IPS-NIHi7 (cell line): Measurements from ENCODE around the gene NEO1.
A peak's percentile ranks its signal among the peaks of the same experiment; 100 is the strongest.
"Not testable (repeated sequence)": the region's sequence is repeated elsewhere in the genome, so short reads cannot be mapped to it uniquely, and the experiment has no call there.

Experiments used
- DNase-seq: peaks from one replicate; pipeline ENCODE4 v3.0.0; 2012; ENCODE audit warnings: mixed read lengths; ENCODE audit errors: extremely low spot score

NEO1 gene

DNA sequence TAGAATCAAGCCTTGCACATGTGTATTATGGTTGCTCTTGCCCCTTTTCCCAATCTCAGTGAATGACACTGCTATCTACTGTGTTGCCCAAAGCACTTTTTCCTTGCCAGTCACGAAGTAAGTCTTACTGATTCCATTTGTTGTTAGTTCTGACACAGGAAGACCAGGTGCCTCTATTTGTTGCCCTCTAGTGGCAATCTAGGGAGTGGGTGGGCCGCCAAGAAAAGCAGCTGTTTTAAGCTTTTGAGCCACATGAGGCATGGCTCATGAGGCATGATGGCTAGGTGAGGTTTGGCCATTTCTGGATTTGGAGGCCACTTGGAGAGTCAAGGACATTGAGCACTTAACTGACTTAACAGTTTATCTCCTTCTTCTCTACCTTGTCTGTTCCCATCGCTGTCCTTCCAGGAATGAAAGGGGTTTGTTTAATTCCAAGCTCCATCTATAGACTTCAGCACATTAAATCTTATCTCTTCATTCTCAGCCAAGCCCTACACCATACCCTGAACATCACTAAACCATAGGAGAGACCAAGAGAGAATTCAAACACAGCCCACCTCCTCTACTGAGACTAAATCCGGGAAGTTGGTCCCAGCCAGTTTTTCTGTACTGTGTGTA is 213.4 kb downstream of the NEO1 start:
- peak; percentile 85 for DNase-seq

DNA sequence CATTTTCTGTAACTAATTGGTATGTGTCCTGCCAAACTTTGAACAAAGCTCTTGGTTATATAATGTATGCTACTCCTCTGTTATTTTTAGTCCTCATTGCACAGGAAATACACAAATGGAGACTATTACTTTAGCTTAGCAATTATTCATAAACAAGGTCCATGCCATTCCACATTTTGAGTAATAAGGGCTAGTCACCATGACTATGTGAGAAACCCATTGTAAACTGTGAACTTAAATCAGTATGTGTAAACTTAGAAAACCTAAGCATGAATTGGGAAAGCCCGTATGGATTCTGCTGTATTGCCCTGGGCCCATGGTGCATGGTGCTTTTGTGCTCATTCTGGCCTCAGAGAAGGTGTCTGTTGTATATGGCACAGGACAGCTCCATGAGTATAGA is 216.2 kb downstream of the NEO1 start:
- no peak for DNase-seq

DNA sequence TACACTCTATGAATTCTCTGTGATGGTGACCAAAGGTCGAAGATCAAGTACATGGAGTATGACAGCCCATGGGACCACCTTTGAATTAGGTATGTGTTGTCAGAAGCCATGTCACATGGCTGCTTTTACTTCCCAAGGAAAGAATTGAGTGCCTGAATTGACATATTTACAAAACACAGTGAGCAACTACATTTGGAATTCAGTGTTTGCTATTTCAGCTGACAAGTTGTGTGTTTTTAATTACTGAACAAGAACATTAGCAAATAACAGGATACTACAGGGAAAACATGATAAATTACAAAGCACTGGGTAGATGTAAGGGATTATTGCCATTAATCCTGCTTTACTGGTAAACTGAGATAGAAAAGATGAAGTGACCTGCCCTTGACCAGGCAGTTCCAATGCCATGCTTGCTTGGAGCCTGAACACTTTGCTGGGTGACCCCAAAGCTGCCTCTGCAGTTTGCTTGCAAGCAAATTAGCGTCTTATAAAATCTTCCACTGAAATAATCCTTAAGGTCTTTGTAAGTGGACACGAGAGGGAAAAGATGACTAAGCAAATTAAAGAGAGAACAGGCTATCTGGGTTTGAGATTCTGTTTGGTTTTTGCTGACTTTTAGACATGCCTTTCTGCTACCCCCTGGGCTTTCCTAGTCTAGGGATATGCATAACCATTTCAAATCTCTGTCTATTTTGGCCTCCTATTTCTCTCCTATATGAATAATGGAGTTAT is 218.3 kb downstream of the NEO1 start:
- DNase-seq, result no peak

DNA sequence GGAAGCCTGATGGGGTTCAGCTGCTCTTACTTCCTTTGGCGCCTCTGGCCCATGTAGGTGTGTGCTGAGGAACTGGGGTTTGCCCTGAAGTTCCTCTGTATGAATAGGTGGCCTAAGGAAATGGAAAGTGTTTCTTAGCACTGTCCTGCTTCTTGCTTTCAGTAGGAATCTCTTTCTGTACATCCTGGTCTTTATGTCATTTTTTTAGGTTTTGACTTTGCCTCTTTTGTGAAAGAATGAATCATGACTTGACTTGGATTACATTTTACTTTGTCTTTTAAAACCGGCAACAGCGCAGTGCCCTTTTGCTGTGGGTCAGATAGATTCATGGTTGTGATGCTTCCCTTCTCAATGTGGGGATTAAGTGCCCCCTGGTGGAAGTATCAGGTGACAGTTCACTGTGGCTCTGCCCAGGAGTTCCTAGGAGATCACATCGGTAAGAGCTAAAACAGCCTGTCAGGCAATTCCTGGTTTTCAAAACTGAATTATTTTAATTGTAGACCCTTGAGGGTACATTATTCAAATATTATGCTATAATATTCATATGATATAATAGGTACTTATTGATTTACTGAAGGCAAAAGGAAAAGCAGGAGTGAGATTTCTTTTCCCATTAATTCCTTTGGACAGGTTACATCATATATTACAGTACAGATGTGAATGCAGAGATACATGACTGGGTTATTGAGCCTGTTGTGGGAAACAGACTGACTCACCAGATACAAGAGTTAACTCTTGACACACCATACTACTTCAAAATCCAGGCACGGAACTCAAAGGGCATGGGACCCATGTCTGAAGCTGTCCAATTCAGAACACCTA is 221.1 kb downstream of the NEO1 start:
- DNase-seq, result peak; percentile 79

DNA sequence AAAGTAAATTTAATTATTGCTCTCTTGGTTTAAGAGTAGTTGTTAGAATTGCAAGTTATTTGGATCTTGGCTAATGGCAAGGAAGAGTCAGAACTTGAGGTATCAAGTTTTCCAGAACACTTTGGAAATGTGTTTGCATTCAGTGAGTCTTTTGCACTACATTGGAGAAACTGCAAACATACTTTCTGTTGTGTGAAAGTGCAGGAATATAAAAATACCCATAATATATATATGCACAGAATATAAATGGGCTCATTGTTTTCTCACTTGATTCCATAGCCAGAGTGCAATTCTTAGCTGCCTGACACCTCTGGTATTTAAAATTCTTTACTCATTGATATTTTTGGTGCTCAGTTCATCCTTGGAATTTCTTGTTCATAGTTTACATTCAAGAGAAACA is 223.6 kb downstream of the NEO1 start:
- DNase-seq, result no peak

DNA sequence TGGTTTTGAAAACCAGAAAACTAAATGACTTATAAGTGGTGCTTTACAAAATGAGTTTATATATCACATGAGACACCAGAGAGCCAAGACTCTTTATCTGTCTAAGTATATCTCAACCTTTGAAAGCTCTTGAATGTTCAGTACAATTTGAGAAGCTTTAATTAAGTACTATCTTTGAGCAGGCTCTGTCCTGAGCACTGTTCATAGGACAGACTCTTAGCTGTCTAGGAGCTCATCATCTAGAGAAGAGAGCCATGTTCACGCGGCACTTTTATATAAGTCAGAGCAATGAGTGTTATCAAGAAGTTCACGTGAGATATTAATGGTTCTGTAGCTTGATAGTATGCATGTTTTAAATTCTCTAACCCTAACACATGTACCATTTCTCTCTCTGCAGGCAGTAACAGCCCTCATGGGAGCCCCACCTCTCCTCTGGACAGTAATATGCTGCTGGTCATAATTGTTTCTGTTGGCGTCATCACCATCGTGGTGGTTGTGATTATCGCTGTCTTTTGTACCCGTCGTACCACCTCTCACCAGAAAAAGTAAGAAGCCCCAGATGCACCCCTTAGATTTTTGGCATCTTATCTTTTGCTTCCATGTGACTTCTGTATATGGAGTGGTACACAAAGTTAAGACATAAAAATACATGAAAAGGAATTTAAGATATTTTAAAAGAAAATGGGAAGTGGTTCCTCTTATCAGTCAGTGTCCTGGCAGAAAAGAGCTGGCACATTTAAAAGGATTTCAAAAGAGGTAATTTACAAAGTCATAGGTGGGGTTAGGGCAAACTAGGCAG is 230.5 kb downstream of the NEO1 start:
- no peak for DNase-seq

DNA sequence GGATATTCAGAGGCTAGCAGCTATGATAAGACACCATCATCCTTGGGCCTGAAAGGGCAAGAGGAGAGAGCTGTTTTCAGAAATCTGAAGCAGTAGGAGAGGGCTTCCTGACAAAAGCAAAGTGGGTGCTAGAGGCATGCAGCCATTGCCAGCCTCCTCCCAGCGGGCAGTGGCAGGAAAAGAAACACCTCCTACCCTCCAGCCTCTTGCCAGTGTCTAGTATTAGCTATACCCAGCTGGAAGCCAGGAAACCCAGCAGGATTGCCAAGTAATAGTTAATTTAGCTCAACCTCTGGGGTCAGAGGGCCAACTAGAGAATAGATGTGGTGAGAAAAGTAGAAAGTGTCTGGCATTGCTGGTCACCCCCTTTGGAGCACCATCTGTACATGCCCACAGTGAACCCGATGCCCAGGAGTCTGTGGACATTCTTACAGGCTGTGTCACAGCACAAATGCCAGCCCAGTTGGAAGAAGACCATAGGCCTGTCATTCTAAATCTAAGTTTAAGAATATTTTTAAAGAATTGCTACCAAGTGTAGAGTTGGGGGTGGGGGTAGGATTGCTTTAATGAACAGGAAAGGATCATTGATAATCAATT is 231.2 kb downstream of the NEO1 start:
- DNase-seq, result no peak

DNA sequence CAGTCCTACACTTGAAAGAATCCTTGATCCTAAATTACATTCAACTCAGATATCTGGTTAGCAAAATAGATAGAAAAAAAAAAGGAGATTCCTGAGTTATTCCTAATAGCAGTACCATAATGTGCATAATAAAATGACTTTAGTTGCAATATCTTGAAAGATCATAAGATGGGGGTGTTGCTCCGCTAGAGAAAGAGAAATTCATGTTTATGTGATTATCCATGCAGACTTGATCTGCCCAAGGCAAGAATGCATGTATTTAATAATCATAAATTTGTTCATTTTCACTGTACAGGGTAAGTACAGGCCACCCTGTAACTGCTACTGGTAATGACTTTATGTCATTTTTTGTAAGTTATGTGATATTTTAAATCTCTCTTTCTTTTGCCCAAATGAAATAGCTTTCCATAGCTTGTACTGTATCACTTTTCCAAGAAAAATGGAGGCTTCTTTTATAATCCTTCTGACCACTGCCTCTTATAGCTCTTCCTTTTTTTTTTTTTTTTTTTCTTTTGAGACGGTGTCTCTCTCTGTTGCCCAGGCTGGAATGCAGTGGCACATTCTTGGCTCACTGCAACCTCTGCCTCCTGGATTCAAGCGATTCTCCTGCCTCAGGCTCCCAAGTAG is 231.9 kb downstream of the NEO1 start:
- DNase-seq, result no peak

DNA sequence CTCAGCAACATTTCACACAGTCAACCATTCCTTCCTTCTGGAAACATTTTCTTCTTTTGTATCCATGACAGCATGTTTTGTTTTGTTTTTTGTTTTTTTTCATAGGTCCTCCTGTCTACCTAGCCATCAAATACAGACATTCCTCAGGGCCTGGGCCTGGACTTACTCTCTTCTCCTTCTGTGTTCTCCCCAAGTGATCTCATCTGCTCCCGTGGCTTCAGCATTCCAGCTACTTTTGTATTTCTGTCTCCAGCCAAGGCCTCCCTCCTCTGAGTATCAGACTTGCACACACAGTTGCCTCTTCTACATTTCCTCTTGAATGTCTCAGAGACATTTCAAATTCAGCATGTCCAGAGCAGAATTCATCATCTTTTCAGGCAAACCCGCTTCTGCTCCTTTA is 234.0 kb downstream of the NEO1 start:
- DNase-seq, result no peak

DNA sequence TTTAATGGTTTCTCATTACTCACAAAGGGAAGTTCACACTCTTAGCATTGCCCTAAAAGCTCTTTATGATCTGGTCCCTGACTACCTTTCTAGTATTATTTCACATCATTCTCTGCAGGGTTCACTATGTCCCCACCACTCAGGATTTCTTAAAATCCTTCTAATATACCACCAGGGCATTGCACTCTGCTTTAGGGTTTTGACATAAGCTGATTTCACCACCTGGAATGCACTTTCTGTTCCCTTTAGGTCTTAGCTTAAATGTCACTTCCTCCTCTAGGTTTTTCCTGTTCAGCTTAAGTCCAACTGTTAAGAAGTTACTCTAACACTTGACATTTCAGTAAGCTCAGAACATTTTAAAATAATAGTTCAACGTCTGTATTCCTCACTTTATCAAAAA is 234.8 kb downstream of the NEO1 start:
- no peak for DNase-seq

DNA sequence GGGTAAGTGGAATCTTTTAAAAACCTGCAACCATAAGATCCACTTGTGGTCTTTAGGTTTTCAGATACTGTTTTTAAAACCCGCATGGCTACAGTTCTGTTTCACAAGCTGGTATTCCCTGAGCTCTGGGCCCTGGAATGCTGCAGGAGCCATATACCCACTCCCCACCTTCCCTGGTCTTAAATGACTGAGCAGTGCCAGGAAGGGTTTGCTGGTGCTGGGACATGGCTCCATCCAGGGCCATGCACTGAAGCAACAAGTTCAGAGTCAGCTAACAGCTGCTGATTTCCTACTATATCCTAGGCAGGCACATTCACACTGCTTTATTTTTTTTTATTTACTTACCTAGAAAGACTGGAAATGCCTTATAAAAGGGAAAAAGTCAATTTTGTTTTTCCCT is 239.2 kb downstream of the NEO1 start:
- no peak for DNase-seq

DNA sequence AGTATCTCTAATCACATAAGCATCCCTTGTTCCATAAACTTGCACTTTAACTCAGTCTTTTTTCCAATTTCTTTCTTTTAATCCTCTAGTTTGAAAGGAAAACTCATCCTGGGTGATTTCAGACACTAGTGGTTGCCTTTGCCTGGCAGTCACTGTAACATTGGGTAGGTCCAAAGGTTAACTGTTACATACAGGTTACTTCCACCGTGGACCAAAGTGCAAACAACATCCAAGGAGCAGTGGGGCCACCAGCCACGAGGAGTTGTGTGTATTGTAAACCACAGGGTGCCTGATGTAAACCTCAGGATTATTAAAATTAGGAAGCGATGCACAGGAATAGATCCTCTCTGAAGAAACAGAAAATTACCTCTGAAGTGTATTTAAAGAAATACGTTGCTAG is 241.5 kb downstream of the NEO1 start:
- DNase-seq, result no peak

DNA sequence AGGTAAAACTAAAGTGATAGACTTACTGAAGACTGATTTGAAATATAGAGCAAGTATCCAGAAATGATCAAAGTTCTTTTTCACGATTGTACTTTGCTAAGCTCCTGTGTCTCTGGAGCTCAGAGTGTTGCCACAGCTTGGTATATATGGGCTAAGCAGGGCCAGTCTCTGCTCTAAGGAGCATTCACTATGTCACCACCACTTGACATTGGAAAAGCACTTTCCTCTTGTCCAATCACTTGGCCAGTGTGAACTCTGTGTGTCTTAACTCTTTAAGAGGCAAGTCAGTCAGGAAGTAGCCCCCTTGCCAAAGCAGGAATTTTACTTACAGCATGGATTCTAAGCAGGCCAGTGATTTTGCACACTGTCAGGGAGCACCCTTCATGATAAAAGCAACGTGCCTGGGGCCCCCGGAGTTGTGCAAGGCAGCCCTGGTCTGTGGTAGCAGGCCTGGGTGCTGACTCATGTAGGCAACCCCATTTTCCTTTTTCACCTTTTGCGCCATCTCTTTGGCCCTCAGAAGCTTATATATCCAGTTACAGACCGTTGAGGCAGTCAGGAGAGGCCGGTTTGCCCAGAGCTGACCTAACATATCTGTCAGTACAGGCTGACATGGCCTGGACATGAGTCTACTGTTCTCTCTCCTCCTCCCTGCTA is 243.5 kb downstream of the NEO1 start:
- no peak for DNase-seq

DNA sequence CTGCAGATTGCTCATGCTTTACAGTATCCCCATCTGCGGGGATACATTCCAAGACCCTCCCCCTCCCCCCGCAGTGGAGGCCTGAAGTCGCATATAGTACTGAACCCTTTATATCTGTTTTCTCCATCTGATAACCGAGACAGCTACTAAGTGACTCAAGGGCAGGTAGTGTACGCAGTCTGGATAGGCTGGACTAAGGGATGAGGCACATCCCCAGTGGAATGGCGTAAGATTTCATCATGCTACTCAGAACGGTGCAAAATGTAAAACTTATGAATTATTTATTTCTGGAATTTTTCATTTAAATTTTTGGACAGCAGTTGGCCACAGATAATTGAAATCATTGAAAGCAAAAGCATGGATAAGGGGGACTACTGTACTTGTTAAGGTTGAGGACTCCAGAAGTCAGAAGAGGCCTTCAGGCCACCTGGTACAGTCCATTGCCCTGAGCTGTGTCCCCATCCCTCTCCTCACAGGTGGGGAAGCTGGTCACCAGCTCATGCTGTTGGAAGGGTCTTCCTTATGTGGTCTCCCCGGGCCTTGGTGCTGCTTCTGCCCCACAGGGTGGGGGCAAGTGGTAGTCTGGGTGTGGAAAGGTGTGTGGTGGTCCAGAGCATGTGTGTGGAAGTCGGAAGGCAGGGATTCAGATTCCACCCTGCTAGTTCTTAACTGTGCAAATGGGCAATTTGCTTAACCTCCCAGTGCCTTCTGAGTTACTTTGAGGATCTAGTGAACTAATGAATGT is 244.5 kb downstream of the NEO1 start:
- no peak for DNase-seq

DNA sequence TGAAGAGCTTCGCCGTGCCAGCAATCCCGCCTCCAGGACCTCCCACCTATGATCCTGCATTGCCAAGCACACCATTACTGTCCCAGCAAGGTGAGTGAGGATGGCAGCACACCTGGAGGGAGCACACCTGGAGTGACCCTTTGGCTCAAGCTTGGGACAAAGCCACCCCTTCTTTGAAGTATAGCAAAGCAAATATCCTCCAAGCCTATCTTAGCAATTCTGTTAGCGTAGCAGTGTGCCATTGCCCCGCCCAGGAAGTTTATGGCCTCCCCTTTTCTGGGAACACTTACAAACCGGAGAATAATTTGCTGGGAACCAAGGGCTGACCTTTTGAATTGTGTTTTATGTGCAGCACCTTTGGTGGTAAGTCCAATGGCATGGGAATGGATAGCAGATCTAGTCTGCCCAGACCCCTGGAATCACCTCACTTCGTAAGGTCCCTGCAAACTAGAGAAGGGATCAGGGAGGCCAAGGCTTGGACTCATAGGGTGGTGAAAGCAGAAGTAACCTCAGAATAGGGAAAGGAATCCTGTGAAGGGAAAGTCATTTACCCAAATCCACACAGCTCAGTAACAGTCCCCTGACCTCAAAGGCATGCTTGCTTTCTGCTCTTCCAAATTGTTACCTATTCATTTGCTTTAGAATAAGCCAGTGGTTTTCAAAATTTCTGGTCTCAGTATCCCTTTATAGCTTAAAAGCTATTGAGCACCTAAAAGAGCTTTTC is 246.4 kb downstream of the NEO1 start:
- DNase-seq, result no peak

DNA sequence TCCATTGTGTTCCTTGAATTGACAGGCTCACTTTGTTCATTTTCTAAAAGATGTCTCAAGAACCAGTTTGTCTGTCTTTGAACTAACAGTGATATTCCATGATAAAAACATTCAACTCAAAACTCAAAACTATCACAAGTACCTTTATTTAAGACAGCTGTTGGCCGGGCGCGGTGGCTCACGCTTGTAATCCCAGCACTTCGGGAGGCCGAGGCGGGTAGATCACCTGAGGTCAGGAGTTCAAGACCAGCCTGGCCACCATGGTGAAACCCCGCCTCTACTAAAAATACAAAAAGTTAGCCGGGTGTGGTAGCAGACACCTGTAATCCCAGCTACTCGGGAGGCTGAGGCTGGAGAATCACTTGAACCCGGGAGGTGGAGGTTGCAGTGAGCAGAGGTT is 248.0 kb downstream of the NEO1 start:
- DNase-seq, result not testable (repeated sequence)

DNA sequence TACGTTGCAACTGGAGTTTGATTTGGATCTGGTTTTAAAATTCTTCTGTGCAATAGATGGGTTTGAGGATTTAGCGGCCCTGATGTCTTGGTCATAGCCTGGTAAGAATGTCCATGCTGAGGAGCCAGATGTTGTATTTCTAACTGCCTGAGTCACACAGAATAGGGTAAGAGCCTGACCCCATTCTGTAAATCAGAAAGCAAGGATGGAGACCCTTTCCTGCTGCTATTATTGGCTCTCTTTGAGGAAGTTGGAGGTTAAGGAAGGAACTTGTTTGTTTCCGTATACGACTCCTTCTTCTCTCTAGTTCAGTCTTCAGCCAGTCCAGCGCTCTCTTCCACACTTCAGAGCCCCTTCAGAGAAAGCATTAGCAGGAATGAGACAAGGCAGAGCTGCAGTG is 251.4 kb downstream of the NEO1 start:
- no peak for DNase-seq

DNA sequence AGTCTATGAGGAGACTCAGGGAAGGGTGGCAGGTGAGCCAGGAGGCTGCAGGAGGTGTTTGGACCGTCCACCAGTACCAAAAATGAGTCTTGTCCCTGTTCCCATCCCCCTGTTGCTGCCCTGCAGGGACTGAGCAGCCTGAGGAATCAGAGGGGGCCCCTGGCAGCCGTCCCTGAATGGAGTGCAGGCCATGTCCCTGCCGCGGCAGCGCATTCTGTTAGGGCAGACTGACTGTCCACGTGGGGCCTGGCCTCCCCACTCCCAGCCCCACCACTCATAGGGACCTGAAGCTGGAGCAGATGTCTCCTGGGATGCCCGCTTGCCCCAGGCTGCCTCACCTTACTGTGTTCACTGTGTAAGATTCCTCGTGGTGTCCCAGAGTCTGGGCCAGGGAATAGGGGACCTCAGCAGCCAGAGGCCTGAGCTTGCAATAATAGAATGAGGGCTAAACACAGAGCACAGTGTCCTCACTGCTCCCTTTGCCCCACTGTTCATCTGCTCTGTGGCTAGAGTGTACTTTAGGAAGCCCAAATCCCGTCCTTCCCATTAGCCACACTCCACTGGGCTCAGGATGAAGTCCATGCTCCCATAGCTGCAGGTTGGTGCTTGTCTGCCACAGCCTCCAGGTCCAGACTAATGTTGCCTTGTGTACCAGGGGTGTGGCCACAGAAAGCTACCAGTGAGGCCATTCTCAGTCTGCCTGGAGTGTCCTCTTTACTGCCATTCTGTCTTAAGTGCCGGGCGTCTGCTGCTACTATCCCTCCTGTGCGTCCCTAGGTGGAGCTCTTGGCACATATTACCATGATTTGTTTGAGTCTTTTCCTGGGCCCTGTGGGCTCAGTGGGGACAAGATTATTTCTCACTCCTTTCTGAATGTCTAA is 253.3 kb downstream of the NEO1 start:
- DNase-seq, result peak; percentile 86
